Lower leg skin (tissue), 3 donors: ENCODE data around the gene ZPLD1.

Experiments
- CTCF ChIP-seq, 3 donors: fragments of 450-650 bp; IDR thresholded peaks; one replicate each; pipeline ENCODE4 v1.5.1; 2016; ENCODE audit warnings: antibody characterized with exemption in 3 of 3, mild to moderate bottlenecking in 3 of 3, moderate library complexity in 2 of 3
- POLR2A ChIP-seq, 2 donors: fragments of 450-650 bp; IDR thresholded peaks; one replicate each; pipeline ENCODE4 v1.6.1; 2016 to 2017; ENCODE audit warnings: antibody characterized with exemption in 2 of 2, mild to moderate bottlenecking in 1 of 2, moderate library complexity in 1 of 2

- TF ChIP-seq POLR2A (IDR thresholded peaks at IDR 0.05) (no peak), CTCF (IDR thresholded peaks at IDR 0.05) (no peak)
These were observed 79.4 kb downstream of the ZPLD1 start for GRCh38 chr3:102514241-102514640.
